Endothelial cell of umbilical vein (primary cell): Measurements from ENCODE around the gene SIGLEC10.
A peak's percentile ranks its signal among the peaks of the same experiment; 100 is the strongest.

Source experiments
- CTCF ChIP-seq, 2 donors: IDR thresholded peaks; 1 replicate in 1 of 2; 2 replicates in 1 of 2; pipeline ENCODE4 v1.5.1; 2011; ENCODE audit warnings: low read length in 2 of 2, mild to moderate bottlenecking in 2 of 2, moderate library complexity in 2 of 2, control low read depth in 1 of 2, inconsistent platforms in 1 of 2, low read depth in 1 of 2; ENCODE audit not compliant: insufficient read depth in 1 of 2; ENCODE audit errors: extremely low read depth in 1 of 2
- FOS ChIP-seq: IDR thresholded peaks from 2 replicates; pipeline ENCODE4 v1.6.1; 2011; ENCODE audit warnings: mild to moderate bottlenecking, low read length, moderate library complexity, borderline replicate concordance; ENCODE audit not compliant: insufficient read depth
- GATA2 ChIP-seq: IDR thresholded peaks from 2 replicates; pipeline ENCODE4 v1.7.0; 2011; ENCODE audit warnings: low read depth, mild to moderate bottlenecking, moderate library complexity, mixed read lengths, low read length; ENCODE audit not compliant: insufficient read length, insufficient read depth
- MAX ChIP-seq: IDR thresholded peaks from 2 replicates; pipeline ENCODE4 v1.6.1; 2011; ENCODE audit not compliant: insufficient read depth, insufficient read length
- MYC ChIP-seq: IDR thresholded peaks from one replicate; pipeline ENCODE4 v1.6.1; 2011; ENCODE audit warnings: mild to moderate bottlenecking, low read depth, low read length
- POLR2A ChIP-seq: IDR thresholded peaks from 2 replicates; pipeline ENCODE4 v1.6.1; 2012; ENCODE audit warnings: low read depth, mild to moderate bottlenecking, control low read depth, low read length
- POLR2AphosphoS5 ChIP-seq: IDR thresholded peaks from 2 replicates; pipeline ENCODE4 v1.6.1; 2012; ENCODE audit warnings: low read depth, mild to moderate bottlenecking, control low read depth, low read length, moderate library complexity; ENCODE audit not compliant: insufficient read depth

GRCh38 chr19:51407511-51408131 is 9.8 kb downstream of the SIGLEC10 start:
- peak; percentile 13 to 38 for TF ChIP-seq CTCF (IDR thresholded peaks at IDR 0.05; ENCODE audit: extremely low read depth in 1 of 2, insufficient read depth in 1 of 2, low read depth in 1 of 2, low read length in 2 of 2)
- TF ChIP-seq POLR2A = no peak
- no peak for TF ChIP-seq POLR2AphosphoS5
- no peak for TF ChIP-seq MAX
- no peak for TF ChIP-seq MYC
- TF ChIP-seq GATA2 = no peak
- TF ChIP-seq FOS = no peak
